Measurements from ENCODE around the gene GALK1.

Gene GALK1

GRCh38 chr17:75758131-75758905 lies 6.7 kb downstream of the GALK1 start:
- TF ChIP-seq, protein P1, sequence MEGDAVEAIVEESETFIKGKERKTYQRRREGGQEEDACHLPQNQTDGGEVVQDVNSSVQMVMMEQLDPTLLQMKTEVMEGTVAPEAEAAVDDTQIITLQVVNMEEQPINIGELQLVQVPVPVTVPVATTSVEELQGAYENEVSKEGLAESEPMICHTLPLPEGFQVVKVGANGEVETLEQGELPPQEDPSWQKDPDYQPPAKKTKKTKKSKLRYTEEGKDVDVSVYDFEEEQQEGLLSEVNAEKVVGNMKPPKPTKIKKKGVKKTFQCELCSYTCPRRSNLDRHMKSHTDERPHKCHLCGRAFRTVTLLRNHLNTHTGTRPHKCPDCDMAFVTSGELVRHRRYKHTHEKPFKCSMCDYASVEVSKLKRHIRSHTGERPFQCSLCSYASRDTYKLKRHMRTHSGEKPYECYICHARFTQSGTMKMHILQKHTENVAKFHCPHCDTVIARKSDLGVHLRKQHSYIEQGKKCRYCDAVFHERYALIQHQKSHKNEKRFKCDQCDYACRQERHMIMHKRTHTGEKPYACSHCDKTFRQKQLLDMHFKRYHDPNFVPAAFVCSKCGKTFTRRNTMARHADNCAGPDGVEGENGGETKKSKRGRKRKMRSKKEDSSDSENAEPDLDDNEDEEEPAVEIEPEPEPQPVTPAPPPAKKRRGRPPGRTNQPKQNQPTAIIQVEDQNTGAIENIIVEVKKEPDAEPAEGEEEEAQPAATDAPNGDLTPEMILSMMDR (IDR thresholded peaks at IDR 0.05; ENCODE audit: extremely low read depth, insufficient read depth, missing control alignments): peak; percentile 28
- no peak for DNase-seq (ENCODE audit: low spot score)
- in situ Hi-C loops (cut with MboI; ENCODE audit: low pct_unique_long_range_greater_than_20kb, low sequenced_read_pairs, unreplicated experiment): no loop called here

- no peak for DNase-seq (ENCODE audit: low spot score)
- in situ Hi-C loops (cut with MboI; ENCODE audit: low pct_unique_long_range_greater_than_20kb, low sequenced_read_pairs, unreplicated experiment): no loop called here
Measured at GRCh38 chr17:75757086-75757681, 7.8 kb downstream of the GALK1 start.

GRCh38 chr17:75756451-75757085 lies 8.4 kb downstream of the GALK1 start:
- DNase-seq (ENCODE audit: low spot score): no peak
- in situ Hi-C loops (cut with MboI; ENCODE audit: low pct_unique_long_range_greater_than_20kb, low sequenced_read_pairs, unreplicated experiment): no loop called here
- TF ChIP-seq, protein P1 (IDR thresholded peaks at IDR 0.05; ENCODE audit: extremely low read depth, insufficient read depth, missing control alignments): no peak

More at GRCh38 chr17:75757086-75757681, 7.8 kb downstream of the GALK1 start:
- TF ChIP-seq, protein P1 (IDR thresholded peaks at IDR 0.05; ENCODE audit: extremely low read depth, insufficient read depth, missing control alignments): no peak

DNA sequence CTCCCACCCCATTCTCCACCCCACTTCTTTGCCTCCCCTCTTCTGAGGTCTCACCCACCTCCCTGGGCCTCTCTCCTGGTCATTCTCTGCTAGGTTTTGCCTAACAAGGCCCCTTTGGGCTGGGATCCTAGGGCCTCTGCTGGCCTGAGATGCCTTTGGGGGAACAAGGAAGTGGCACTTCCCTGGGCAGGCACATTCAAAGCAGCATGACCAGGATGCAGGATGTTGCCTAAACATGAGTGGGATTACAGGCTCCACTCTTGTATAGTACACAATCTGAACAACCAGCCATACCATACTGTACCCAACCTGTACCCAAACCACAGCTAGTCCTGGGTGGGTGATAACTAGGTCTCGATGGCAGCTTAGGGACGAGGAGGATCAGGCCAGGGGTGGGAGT lies 9.0 kb downstream of the GALK1 start:
- TF ChIP-seq, protein P1 (IDR thresholded peaks at IDR 0.05; ENCODE audit: extremely low read depth, insufficient read depth, missing control alignments): no peak
- in situ Hi-C loops (cut with MboI; ENCODE audit: low pct_unique_long_range_greater_than_20kb, low sequenced_read_pairs, unreplicated experiment): no loop called here
- DNase-seq (ENCODE audit: low spot score): no peak

GRCh38 chr17:75755205-75755901 lies 9.6 kb downstream of the GALK1 start:
- TF ChIP-seq, protein P1 (IDR thresholded peaks at IDR 0.05; ENCODE audit: extremely low read depth, insufficient read depth, missing control alignments): no peak
- in situ Hi-C loops (cut with MboI; ENCODE audit: low pct_unique_long_range_greater_than_20kb, low sequenced_read_pairs, unreplicated experiment): no loop called here
- DNase-seq (ENCODE audit: low spot score): no peak

Data from GM13977 (cell line).